K562 (cell line): ENCODE data around the gene CLN5. TPM values are rescaled to one million over a fixed set of nuclear protein-coding genes. Genes with fewer than 3 reads are reported as not detected.

Experiments
- CHCHD3 ChIP-seq: fragments of 250-450 bp; sonication (Bioruptor Pico); IDR thresholded peaks from 2 replicates; pipeline ENCODE4 v2.1.2; 2022; ENCODE audit warnings: mild to moderate bottlenecking
- ETV6 ChIP-seq, 3 experiments: fragments of 150-350 bp in 1 of 3; sonication (generic) in 1 of 3; formaldehyde crosslinking in 1 of 3; IDR thresholded peaks; 2 replicates each; pipeline versions ENCODE4 v1.6.1 to v1.8.0; 2014 to 2022; ENCODE audit warnings: borderline replicate concordance in 2 of 3, low read depth in 2 of 3, antibody characterized with exemption in 1 of 3, low read length in 1 of 3, mild to moderate bottlenecking in 1 of 3, missing genetic modification reagents in 1 of 3
- ZNF436 ChIP-seq: fragments of 250-450, 450-650 bp; sonication (Bioruptor Pico); formaldehyde crosslinking; IDR thresholded peaks from 2 replicates; pipeline ENCODE4 v1.7.0; 2020; ENCODE audit warnings: mild to moderate bottlenecking
- ZNF785 ChIP-seq: fragments of 250-450 bp; sonication (Bioruptor Pico); IDR thresholded peaks from 2 replicates; pipeline ENCODE4 v1.4.0; 2020; ENCODE audit warnings: mild to moderate bottlenecking
- polyA plus RNA-seq, 8 experiments: library from polyadenylated mRNA; depleted of rRNA in 4 of 8; stranded (reverse) in 5 of 8; unstranded in 3 of 8; fragments of >200 nt; fragmentation: Nextera tagmentation in 2 of 8; fragmentation: Illumina TruSeq in 1 of 8; extraction: Ambion mirVana in 2 of 8; extraction: Trizol in 1 of 8; gene quantifications; 2 replicates each; pipeline versions ENCODE4 v1.2.1 to v1.2.3, GENCODE V29; 2011 to 2014; ENCODE audit warnings: inconsistent platforms in 1 of 8, missing spikeins in 1 of 8
- total RNA-seq, 7 experiments: library from RNA; depleted of rRNA in 6 of 7; stranded (reverse); fragments of >200 nt in 6 of 7; fragmentation: Illumina TruSeq in 2 of 7; extraction: Trizol in 2 of 7; gene quantifications; 2 replicates each; pipeline versions ENCODE4 v1.2.1 to v1.2.3, GENCODE V29; 2011 to 2021; ENCODE audit warnings: low replicate concordance in 1 of 7
- TF ChIP-seq, protein P1 (sequence below): fragments of 250-450 bp; sonication (Bioruptor Pico); IDR thresholded peaks from 2 replicates; pipeline ENCODE4 v1.5.0; 2021; ENCODE audit warnings: mild to moderate bottlenecking, moderate library complexity
- TF ChIP-seq, protein P2 (sequence below), 2 experiments: fragments of 450-650 bp in 1 of 2; sonication (generic) in 1 of 2; formaldehyde crosslinking in 1 of 2; IDR thresholded peaks in 1 of 2; conservative IDR thresholded peaks in 1 of 2; 2 replicates each; pipeline versions ENCODE4 v1.6.1 to v1.8.1; 2016 to 2023; ENCODE audit warnings: mild to moderate bottlenecking in 2 of 2, moderate library complexity in 2 of 2, inconsistent platforms in 1 of 2, missing genetic modification reagents in 1 of 2
- TF ChIP-seq, protein P3 (sequence below), 2 experiments: fragments of 450-650 bp; IDR thresholded peaks; 2 replicates each; pipeline ENCODE4 v1.6.1; 2016
- TF ChIP-seq, protein P4 (sequence below): fragments of 450-650 bp; IDR thresholded peaks from 2 replicates; pipeline ENCODE4 v1.6.1; 2017; ENCODE audit warnings: antibody characterized with exemption, mild to moderate bottlenecking
- TF ChIP-seq, protein P5 (sequence below): fragments of 450-650 bp; formaldehyde crosslinking; conservative IDR thresholded peaks from 2 replicates; pipeline ENCODE4 v1.4.0; 2022; ENCODE audit warnings: mild to moderate bottlenecking, missing genetic modification characterization
- TF ChIP-seq, protein P6 (sequence below): sonication (generic); formaldehyde crosslinking; IDR thresholded peaks from 2 replicates; pipeline ENCODE4 v1.8.0; 2023; ENCODE audit warnings: mild to moderate bottlenecking, missing genetic modification reagents

The CLN5 gene
- total and polyA plus RNA-seq, 9 of the 15 experiments (the other 6 are each of a cell fraction or from before 2014, with no cell fraction given) = 4.6 to 11.5 (median 7.2) TPM

DNA sequence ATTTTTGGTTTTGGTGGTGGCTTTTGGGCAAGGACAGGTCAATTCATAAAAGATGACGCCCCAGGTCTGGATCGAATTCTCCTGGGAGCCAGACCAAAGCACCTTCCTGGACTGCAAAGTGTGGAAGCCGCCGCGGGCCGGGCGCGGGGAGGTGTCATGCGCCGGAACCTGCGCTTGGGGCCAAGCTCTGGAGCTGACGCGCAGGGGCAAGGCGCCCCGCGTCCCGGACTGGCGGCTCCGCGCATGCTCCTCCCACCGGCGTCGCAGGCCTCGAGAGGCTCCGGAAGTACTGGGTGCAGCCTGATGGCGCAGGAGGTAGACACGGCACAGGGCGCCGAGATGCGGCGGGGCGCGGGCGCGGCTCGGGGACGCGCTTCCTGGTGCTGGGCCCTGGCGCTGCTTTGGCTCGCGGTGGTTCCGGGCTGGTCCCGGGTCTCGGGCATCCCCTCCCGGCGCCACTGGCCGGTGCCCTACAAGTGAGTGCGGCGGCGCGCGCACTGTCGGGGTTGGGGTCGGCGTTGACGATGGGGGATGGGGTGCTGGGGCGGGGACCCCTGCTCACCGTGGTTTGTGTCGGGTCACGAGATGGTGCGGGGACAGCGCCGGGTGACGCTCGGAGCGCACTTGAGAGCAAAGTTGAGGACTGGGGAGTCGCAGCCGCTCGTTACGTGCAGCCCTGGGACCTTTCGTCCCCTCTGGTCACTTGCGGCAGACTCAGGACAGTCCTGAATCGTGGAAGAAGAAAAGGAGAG, at the start of gene CLN5 (continued):
- TF ChIP-seq ZNF785 (CRISPR knock-in tag) (no peak), CHCHD3 (CRISPR knock-in tag) (no peak), ETV6 (IDR thresholded peaks at IDR 0.05; ENCODE audit: borderline replicate concordance in 1 of 2, low read depth in 2 of 2, low read length in 1 of 2) (no peak), ETV6 (CRISPR knock-in tag; IDR thresholded peaks at IDR 0.05; ENCODE audit: borderline replicate concordance) (no peak), ZNF436 (CRISPR knock-in tag) (no peak)
- TF ChIP-seq, protein P1, sequence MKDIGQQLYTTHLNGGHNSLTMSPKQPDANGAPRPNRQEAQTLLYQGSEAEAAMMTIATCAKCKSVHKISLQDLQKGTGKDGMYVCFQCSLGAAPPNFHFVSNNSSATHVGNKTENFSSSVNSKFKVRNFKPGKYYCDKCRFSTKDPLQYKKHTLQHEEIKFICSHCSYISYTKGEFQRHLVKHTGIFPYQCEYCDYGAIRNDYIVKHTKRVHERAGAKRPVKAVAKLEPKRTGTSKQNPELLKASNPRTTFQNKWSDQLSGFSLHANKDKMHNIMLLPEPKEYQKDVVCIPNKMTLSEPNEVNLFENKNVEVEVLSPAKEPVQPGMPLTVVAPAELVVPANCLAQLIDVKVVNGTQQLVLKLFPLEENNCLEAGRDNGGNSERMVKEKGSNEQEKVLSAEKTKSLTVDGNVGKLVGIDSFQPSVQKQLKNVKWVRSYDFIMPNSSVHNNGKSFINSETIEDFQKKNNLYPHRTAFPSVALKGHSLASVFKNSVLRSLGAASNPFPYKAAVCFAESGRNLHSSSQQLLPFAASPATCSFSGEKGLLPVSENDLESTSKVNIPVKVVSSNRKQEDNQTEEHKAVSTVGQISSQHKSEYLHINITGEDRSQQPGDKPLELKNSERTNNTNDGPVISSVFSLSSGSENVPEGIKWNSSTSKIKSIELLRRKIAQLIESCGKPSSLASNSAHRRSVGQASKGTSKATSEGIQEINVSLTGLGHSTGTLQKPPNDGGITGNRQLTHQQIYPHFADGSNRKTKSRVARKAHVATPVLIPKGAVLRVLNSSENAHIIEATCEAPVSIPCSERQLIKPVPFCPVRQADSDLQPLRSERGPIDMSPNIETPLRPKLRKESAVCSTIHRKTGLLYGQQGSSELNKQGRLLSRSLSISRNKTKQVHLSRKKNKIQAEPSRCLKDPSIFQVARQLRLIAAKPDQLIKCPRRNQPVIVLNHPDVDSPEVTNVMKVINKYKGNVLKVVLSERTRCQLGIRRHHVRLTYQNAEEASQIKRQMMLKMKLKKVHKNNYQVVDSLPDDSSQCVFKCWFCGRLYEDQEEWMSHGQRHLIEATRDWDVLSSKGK (CRISPR knock-in tag) = no peak
- TF ChIP-seq, protein P2, sequence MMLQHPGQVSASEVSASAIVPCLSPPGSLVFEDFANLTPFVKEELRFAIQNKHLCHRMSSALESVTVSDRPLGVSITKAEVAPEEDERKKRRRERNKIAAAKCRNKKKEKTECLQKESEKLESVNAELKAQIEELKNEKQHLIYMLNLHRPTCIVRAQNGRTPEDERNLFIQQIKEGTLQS (IDR thresholded peaks at IDR 0.05) = no peak
- TF ChIP-seq, protein P2 (CRISPR knock-in tag; conservative IDR thresholded peaks at IDR 0.05) = no peak
- TF ChIP-seq, protein P3, sequence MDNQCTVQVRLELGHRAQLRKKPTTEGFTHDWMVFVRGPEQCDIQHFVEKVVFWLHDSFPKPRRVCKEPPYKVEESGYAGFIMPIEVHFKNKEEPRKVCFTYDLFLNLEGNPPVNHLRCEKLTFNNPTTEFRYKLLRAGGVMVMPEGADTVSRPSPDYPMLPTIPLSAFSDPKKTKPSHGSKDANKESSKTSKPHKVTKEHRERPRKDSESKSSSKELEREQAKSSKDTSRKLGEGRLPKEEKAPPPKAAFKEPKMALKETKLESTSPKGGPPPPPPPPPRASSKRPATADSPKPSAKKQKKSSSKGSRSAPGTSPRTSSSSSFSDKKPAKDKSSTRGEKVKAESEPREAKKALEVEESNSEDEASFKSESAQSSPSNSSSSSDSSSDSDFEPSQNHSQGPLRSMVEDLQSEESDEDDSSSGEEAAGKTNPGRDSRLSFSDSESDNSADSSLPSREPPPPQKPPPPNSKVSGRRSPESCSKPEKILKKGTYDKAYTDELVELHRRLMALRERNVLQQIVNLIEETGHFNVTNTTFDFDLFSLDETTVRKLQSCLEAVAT (IDR thresholded peaks at IDR 0.05) = no peak
- TF ChIP-seq, protein P4, sequence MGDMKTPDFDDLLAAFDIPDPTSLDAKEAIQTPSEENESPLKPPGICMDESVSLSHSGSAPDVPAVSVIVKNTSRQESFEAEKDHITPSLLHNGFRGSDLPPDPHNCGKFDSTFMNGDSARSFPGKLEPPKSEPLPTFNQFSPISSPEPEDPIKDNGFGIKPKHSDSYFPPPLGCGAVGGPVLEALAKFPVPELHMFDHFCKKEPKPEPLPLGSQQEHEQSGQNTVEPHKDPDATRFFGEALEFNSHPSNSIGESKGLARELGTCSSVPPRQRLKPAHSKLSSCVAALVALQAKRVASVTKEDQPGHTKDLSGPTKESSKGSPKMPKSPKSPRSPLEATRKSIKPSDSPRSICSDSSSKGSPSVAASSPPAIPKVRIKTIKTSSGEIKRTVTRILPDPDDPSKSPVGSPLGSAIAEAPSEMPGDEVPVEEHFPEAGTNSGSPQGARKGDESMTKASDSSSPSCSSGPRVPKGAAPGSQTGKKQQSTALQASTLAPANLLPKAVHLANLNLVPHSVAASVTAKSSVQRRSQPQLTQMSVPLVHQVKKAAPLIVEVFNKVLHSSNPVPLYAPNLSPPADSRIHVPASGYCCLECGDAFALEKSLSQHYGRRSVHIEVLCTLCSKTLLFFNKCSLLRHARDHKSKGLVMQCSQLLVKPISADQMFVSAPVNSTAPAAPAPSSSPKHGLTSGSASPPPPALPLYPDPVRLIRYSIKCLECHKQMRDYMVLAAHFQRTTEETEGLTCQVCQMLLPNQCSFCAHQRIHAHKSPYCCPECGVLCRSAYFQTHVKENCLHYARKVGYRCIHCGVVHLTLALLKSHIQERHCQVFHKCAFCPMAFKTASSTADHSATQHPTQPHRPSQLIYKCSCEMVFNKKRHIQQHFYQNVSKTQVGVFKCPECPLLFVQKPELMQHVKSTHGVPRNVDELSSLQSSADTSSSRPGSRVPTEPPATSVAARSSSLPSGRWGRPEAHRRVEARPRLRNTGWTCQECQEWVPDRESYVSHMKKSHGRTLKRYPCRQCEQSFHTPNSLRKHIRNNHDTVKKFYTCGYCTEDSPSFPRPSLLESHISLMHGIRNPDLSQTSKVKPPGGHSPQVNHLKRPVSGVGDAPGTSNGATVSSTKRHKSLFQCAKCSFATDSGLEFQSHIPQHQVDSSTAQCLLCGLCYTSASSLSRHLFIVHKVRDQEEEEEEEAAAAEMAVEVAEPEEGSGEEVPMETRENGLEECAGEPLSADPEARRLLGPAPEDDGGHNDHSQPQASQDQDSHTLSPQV = no peak
- TF ChIP-seq, protein P5, sequence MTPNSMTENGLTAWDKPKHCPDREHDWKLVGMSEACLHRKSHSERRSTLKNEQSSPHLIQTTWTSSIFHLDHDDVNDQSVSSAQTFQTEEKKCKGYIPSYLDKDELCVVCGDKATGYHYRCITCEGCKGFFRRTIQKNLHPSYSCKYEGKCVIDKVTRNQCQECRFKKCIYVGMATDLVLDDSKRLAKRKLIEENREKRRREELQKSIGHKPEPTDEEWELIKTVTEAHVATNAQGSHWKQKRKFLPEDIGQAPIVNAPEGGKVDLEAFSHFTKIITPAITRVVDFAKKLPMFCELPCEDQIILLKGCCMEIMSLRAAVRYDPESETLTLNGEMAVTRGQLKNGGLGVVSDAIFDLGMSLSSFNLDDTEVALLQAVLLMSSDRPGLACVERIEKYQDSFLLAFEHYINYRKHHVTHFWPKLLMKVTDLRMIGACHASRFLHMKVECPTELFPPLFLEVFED (CRISPR knock-in tag) = no peak
- TF ChIP-seq, protein P6, sequence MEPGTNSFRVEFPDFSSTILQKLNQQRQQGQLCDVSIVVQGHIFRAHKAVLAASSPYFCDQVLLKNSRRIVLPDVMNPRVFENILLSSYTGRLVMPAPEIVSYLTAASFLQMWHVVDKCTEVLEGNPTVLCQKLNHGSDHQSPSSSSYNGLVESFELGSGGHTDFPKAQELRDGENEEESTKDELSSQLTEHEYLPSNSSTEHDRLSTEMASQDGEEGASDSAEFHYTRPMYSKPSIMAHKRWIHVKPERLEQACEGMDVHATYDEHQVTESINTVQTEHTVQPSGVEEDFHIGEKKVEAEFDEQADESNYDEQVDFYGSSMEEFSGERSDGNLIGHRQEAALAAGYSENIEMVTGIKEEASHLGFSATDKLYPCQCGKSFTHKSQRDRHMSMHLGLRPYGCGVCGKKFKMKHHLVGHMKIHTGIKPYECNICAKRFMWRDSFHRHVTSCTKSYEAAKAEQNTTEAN = no peak
